SK-N-SH (cell line): ENCODE results near the gene ZNF736. TPM values are rescaled to one million over a fixed set of nuclear protein-coding genes. Genes with fewer than 3 reads are reported as not detected.
"Not testable (repeated sequence)": the region's sequence is repeated elsewhere in the genome, so short reads cannot be mapped to it uniquely, and the experiment has no call there.

Experiments
- CTCF ChIA-PET: fragments of 300-600, 350-600 bp; formaldehyde crosslinking; extraction: SDS; loops from one replicate; lab custom pipeline; 2021; lab: Yijun Ruan, JAX
- POLR2A ChIA-PET: fragments of 350-600 bp; sonication (Branson Sonifier 250); formaldehyde crosslinking; extraction: SDS; loops from one replicate; lab custom pipeline; 2020; ENCODE audit warnings: antibody characterized with exemption, inconsistent platforms; lab: Yijun Ruan, JAX
- DNase-seq: peaks from one replicate; pipeline ENCODE4 v3.0.0; 2012
- H2AFZ ChIP-seq: fragments of 200-600 bp; sonication (generic); 2 replicates; pipeline ENCODE4 v1.8.1; 2016; ENCODE audit warnings: antibody characterized with exemption, mild to moderate bottlenecking, low read depth
- H3F3A ChIP-seq: fragments of 200-600 bp; sonication (generic); replicated peaks from 2 replicates; pipeline ENCODE3; 2016; ENCODE audit warnings: antibody characterized with exemption, mild to moderate bottlenecking; ENCODE audit not compliant: insufficient read depth
- H3K27ac ChIP-seq, 2 experiments: fragments of 200-500 bp in 1 of 2; fragments of 200-600 bp in 1 of 2; sonication (Bioruptor generic) in 1 of 2; sonication (generic), shearing (Covaris generic) in 1 of 2; 2 replicates each; pipeline versions ENCODE4 v1.5.1 to v1.6.1; 2014 to 2016; ENCODE audit warnings: low read depth in 2 of 2, inconsistent platforms in 1 of 2, low read length in 1 of 2, mild to moderate bottlenecking in 1 of 2, mixed read lengths in 1 of 2
- H3K27me3 ChIP-seq: fragments of 200-600 bp; sonication (generic), shearing (Covaris generic); 2 replicates; pipeline ENCODE4 v1.6.1; 2016; ENCODE audit warnings: mixed run types; ENCODE audit not compliant: insufficient read depth
- H3K36me3 ChIP-seq, 2 experiments: fragments of 200-500 bp in 1 of 2; fragments of 200-600 bp in 1 of 2; sonication (Bioruptor generic) in 1 of 2; sonication (generic) in 1 of 2; replicated peaks in 1 of 2; 2 replicates each; pipeline versions ENCODE3 to v1.5.1; 2014 to 2016; ENCODE audit warnings: low read length in 1 of 2, mild to moderate bottlenecking in 1 of 2; ENCODE audit not compliant: insufficient read depth in 2 of 2, control insufficient read depth in 1 of 2
- H3K4me1 ChIP-seq, 2 experiments: fragments of 200-500 bp in 1 of 2; fragments of 200-600 bp in 1 of 2; sonication (Bioruptor generic) in 1 of 2; sonication (generic), shearing (Covaris generic) in 1 of 2; 2 replicates each; pipeline versions ENCODE4 v1.5.1 to v1.6.1; 2014 to 2016; ENCODE audit warnings: low read depth in 1 of 2, low read length in 1 of 2, mixed run types in 1 of 2; ENCODE audit not compliant: insufficient read depth in 2 of 2, control insufficient read depth in 1 of 2
- H3K4me2 ChIP-seq: fragments of 200-600 bp; sonication (generic), shearing (Covaris generic); 2 replicates; pipeline ENCODE4 v1.6.1; 2017; ENCODE audit warnings: mixed run types
- H3K4me3 ChIP-seq, 2 experiments: fragments of 200-500 bp in 1 of 2; fragments of 200-600 bp in 1 of 2; sonication (Bioruptor generic) in 1 of 2; sonication (generic), shearing (Covaris generic) in 1 of 2; 2 replicates each; pipeline versions ENCODE4 v1.5.1 to v1.8.1; 2014 to 2016; ENCODE audit warnings: low read depth in 2 of 2, inconsistent platforms in 1 of 2, low read length in 1 of 2, mild to moderate bottlenecking in 1 of 2, mixed read lengths in 1 of 2, moderate library complexity in 1 of 2
- H3K79me2 ChIP-seq: fragments of 200-600 bp; sonication (generic); 2 replicates; pipeline ENCODE4 v1.8.1; 2017; ENCODE audit warnings: mild to moderate bottlenecking; ENCODE audit not compliant: insufficient read depth
- H3K9ac ChIP-seq: fragments of 200-600 bp; sonication (generic); 2 replicates; pipeline ENCODE4 v1.6.1; 2017; ENCODE audit warnings: mixed run types
- H3K9me2 ChIP-seq: fragments of 200-600 bp; sonication (generic); 2 replicates; pipeline ENCODE4 v1.6.1; 2017; ENCODE audit warnings: mixed run types
- H3K9me3 ChIP-seq: fragments of 200-600 bp; sonication (generic); 2 replicates; pipeline ENCODE4 v1.6.1; 2017; ENCODE audit warnings: mixed run types, mild to moderate bottlenecking, moderate library complexity
- H4K20me1 ChIP-seq: fragments of 200-600 bp; sonication (generic); 2 replicates; pipeline ENCODE4 v1.6.1; 2017; ENCODE audit warnings: mild to moderate bottlenecking, mixed run types; ENCODE audit not compliant: insufficient read depth
- ELF1 ChIP-seq: IDR thresholded peaks from 2 replicates; pipeline ENCODE4 v1.4.0; 2012
- EP300 ChIP-seq, 2 experiments: IDR thresholded peaks; 2 replicates each; pipeline versions ENCODE4 v1.4.0 to v1.6.1; 2012; ENCODE audit warnings: borderline replicate concordance in 1 of 2, low read depth in 1 of 2, low read length in 1 of 2
- FOSL2 ChIP-seq: IDR thresholded peaks from 2 replicates; pipeline ENCODE4 v1.4.0; 2012; ENCODE audit warnings: low read depth, mild to moderate bottlenecking, moderate library complexity, borderline replicate concordance
- GABPA ChIP-seq: IDR thresholded peaks from 2 replicates; pipeline ENCODE4 v1.4.0; 2012; ENCODE audit warnings: low read depth, mild to moderate bottlenecking
- GATA2 ChIP-seq: sonication (generic); formaldehyde crosslinking; IDR thresholded peaks from 2 replicates; pipeline ENCODE4 v1.5.0; 2020; ENCODE audit warnings: mild to moderate bottlenecking, missing genetic modification reagents
- MEF2A ChIP-seq: IDR thresholded peaks from 2 replicates; pipeline ENCODE4 v1.4.0; 2012; ENCODE audit warnings: low read depth, borderline replicate concordance
- MXI1 ChIP-seq: IDR thresholded peaks from 2 replicates; pipeline ENCODE4 v1.6.1; 2012; ENCODE audit warnings: mild to moderate bottlenecking, low read depth, low read length, improper control_type of control experiment
- NFIC ChIP-seq: IDR thresholded peaks from 2 replicates; pipeline ENCODE4 v1.4.0; 2012; ENCODE audit warnings: borderline replicate concordance
- RAD21 ChIP-seq: IDR thresholded peaks from 2 replicates; pipeline ENCODE4 v1.6.1; 2012; ENCODE audit warnings: mild to moderate bottlenecking, low read length
- RFX5 ChIP-seq: IDR thresholded peaks from 2 replicates; pipeline ENCODE4 v1.6.1; 2012; ENCODE audit warnings: mild to moderate bottlenecking, improper control_type of control experiment, low read length
- SIN3A ChIP-seq: IDR thresholded peaks from 2 replicates; pipeline ENCODE4 v1.6.1; 2012; ENCODE audit warnings: low read depth, mild to moderate bottlenecking, low read length, moderate library complexity, borderline replicate concordance
- TEAD4 ChIP-seq: IDR thresholded peaks from 2 replicates; pipeline ENCODE4 v1.4.0; 2012; ENCODE audit warnings: mild to moderate bottlenecking, borderline replicate concordance; ENCODE audit not compliant: insufficient read depth
- WGBS: methylation state at CpG from one replicate; pipeline ENCODE4 v1.1.6; 2017; ENCODE audit warnings: low lambda C conversion rate; 5-methylcytosine and 5-hydroxymethylcytosine counted together
- polyA plus RNA-seq, 3 experiments: library from polyadenylated mRNA; depleted of rRNA; stranded (reverse); fragments of >200 nt; gene quantifications; 2 replicates each; pipeline ENCODE4 v1.2.3, GENCODE V29; 2012

Gene ZNF736
- polyA plus RNA-seq, 1 of the 3 experiments (the other 2 are of a cell fraction), result 4.0 TPM

DNA sequence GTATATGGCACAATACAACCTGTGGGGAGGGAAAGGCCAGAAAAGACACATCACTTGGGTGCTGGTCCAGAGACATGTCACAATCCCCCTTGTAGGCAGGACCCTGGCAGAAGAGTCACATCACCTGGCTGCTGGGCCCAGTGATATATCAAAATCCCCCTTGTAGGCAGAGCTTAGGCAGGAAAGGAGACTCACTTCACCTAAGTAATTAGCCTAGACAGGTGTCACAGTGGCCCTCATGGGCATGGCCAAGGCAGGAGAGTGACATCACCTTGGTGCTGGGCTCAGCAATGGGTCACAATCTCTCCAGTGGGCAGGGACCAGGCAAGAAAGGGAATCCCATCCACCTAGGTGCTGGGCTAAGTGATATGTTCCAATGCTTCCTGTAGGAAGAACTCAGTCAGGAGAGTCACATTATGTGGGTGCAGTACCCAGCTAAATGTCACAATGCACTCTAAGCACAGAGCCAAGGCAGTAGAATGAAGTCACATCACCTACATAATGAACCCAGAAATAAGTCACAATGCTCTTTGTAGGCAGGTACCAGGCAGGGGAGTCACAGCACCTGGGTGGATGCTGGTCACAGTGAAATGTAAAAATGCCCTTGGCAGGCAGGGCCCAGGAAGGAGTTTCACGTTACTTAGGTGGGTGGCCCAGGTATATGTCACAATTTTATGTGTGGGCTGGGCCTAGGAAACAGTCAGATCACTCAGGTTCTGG, 18.9 kb upstream of the ZNF736 start (continued):
- TF ChIP-seq GATA2 (CRISPR knock-in tag), result no peak

DNA sequence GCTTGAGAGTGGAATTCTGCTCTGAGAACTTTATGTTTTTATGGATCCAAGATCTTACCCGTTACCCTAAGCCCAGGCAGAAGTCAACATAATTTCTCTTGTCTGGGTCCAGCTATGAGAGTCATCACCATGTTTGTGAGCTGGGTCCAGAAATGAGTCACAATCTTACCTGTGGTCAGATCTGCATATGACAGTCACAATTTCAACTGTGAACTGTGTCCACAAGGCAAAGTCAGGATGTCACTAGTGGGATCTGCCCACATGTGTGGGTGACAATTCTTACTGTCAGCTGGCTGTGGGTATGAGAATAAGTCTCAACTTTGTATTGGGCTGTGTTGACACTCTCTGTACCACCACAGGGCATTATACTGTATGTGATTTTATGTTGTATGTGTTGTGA, 16.3 kb upstream of the ZNF736 start:
- H2AFZ ChIP-seq, H3F3A ChIP-seq, POLR2A ChIA-PET, DNase-seq, H3K9me2 ChIP-seq, H3K4me1 ChIP-seq, H3K4me3 ChIP-seq, H3K27me3 ChIP-seq, CTCF ChIA-PET, H3K36me3 ChIP-seq, H3K9ac ChIP-seq, H3K9me3 ChIP-seq, H3K27ac ChIP-seq, H4K20me1 ChIP-seq, H3K4me2 ChIP-seq, H3K79me2 ChIP-seq: not testable (repeated sequence)
- 0% methylated on average over 1 of the region's 1 CpG for WGBS

DNA sequence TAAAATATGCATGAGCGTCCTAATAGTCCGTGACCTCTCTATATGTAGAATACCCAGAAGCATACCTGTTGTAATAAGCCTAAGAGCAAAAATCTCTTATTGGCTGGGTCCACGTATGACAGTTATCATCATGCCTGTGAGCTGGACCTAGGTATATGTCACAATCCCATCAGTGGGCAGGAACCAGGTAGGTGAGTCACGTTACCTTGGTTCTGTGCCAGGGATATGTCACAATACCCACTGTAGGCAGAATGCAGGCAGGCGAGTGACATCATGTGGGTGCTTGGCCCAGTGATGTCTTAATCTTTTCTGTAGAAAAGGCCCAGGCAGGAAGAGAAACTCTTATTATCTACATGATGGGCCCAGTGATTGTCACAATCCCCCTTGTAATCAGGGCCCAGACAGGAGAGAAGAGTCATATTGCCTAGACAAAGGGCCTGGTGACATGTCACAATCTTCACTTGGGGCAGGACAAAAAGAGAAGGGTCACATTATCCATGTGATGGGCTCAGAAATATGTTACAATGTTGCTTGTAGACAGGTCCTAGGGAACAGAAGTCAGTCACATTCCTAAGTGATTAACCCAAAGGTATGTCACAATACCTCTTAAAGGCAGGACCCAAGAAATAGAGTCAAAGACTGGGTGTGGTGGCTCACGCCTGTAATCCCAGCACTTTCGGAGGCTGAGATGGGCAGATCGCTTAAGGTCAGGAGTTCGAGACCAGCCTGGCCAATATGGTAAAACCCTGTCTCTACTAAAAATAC, 12.9 kb upstream of the ZNF736 start:
- Histone ChIP-seq H3K9me3 (no peaks in the 10 kb centered on the region), H3K79me2 (no peaks in the 10 kb centered on the region), H4K20me1 (no peaks in the 10 kb centered on the region), H3K36me3 (no peaks in the 10 kb centered on the region), H3K9me2 (no peaks in the 10 kb centered on the region), H3F3A (no peaks in the 10 kb centered on the region), H3K27ac (no peak overlapping the region), H3K4me2 (no peak overlapping the region), H3K27me3 (no peaks in the 10 kb centered on the region), H3K4me3 (no peak overlapping the region), H3K4me1 (no peaks in the 10 kb centered on the region), H2AFZ (no peak overlapping the region), H3K9ac (no peak overlapping the region)
- ChIA-PET POLR2A (no interaction called here), CTCF (interaction anchor here (1.1 kb wide), 1 partner anchor 330 kb away, joined by 3 read pairs; no protein-coding TSS in a partner anchor)
- WGBS, result 52% methylated on average over 9 of the region's 9 CpGs
- TF ChIP-seq ELF1 (no peak), GATA2 (CRISPR knock-in tag) (no peak), RFX5 (no peak), NFIC (no peak), MXI1 (no peak), MEF2A (no peak), EP300 (IDR thresholded peaks at IDR 0.05; ENCODE audit: borderline replicate concordance in 1 of 2, low read depth in 1 of 2, low read length in 1 of 2) (no peak), SIN3A (no peak), FOSL2 (no peak), RAD21 (no peak), TEAD4 (no peak), GABPA (no peak)
- no peak for DNase-seq
